ENCODE data around the gene TMED6.

Gene TMED6

GRCh38 chr16:69329369-69330285, 22.0 kb downstream of the TMED6 start:
- H3K36me3 ChIP-seq = peaks cover 84% of the 10 kb centered on the region
- no peak for TF ChIP-seq CTCF (IDR thresholded peaks at IDR 0.05; ENCODE audit: low read depth, low read length)
- no peaks in the 10 kb centered on the region for H3K9me3 ChIP-seq (ENCODE audit: severe bottlenecking)
- DNase-seq = no peak
- H3K27ac ChIP-seq = peak overlapping the region; percentile 92
- peak overlapping the region; percentile 40 for H3K4me3 ChIP-seq (ENCODE audit: low read depth, low read length)
- H3K27me3 ChIP-seq (ENCODE audit: insufficient read depth, low read depth, severe bottlenecking) = no peaks in the 10 kb centered on the region

- H3K27me3 ChIP-seq (ENCODE audit: insufficient read depth, low read depth, severe bottlenecking) = no peaks in the 10 kb centered on the region
- no peak for TF ChIP-seq CTCF (IDR thresholded peaks at IDR 0.05; ENCODE audit: low read depth, low read length)
- H3K36me3 ChIP-seq = peaks cover 84% of the 10 kb centered on the region
- no peak for DNase-seq
- H3K4me3 ChIP-seq (ENCODE audit: low read depth, low read length) = no peak overlapping the region
- H3K27ac ChIP-seq = no peak overlapping the region
- no peaks in the 10 kb centered on the region for H3K9me3 ChIP-seq (ENCODE audit: severe bottlenecking)
Measured at GRCh38 chr16:69328854-69329316, 22.7 kb downstream of the TMED6 start.

GRCh38 chr16:69327585-69328310, 23.8 kb downstream of the TMED6 start:
- no peak for DNase-seq
- no peak for TF ChIP-seq CTCF (IDR thresholded peaks at IDR 0.05; ENCODE audit: low read depth, low read length)
- H3K27me3 ChIP-seq (ENCODE audit: insufficient read depth, low read depth, severe bottlenecking) = no peaks in the 10 kb centered on the region
- no peak overlapping the region for H3K27ac ChIP-seq
- no peak overlapping the region for H3K4me3 ChIP-seq (ENCODE audit: low read depth, low read length)
- H3K9me3 ChIP-seq (ENCODE audit: severe bottlenecking) = no peaks in the 10 kb centered on the region
- H3K36me3 ChIP-seq = peaks cover 84% of the 10 kb centered on the region

GRCh38 chr16:69326172-69326873, 25.3 kb downstream of the TMED6 start:
- TF ChIP-seq CTCF (IDR thresholded peaks at IDR 0.05; ENCODE audit: low read depth, low read length) = no peak
- Histone ChIP-seq H3K9me3 (ENCODE audit: severe bottlenecking) (no peaks in the 10 kb centered on the region), H3K27me3 (ENCODE audit: insufficient read depth, low read depth, severe bottlenecking) (no peaks in the 10 kb centered on the region), H3K4me3 (ENCODE audit: low read depth, low read length) (no peak overlapping the region), H3K36me3 (peaks cover 85% of the 10 kb centered on the region), H3K27ac (no peak overlapping the region)
- DNase-seq = no peak

GRCh38 chr16:69325784-69326171, 25.8 kb downstream of the TMED6 start:
- Histone ChIP-seq H3K27me3 (ENCODE audit: insufficient read depth, low read depth, severe bottlenecking) (no peaks in the 10 kb centered on the region), H3K9me3 (ENCODE audit: severe bottlenecking) (no peaks in the 10 kb centered on the region), H3K4me3 (ENCODE audit: low read depth, low read length) (no peak overlapping the region), H3K27ac (no peak overlapping the region), H3K36me3 (peaks cover 89% of the 10 kb centered on the region)
- no peak for TF ChIP-seq CTCF (IDR thresholded peaks at IDR 0.05; ENCODE audit: low read depth, low read length)
- no peak for DNase-seq

Data from WERI-Rb-1 (cell line).